ENCODE data around the gene RAE1. TPM values are rescaled to one million over a fixed set of nuclear protein-coding genes. Genes with fewer than 3 reads are reported as not detected.

The RAE1 gene
- total and polyA plus RNA-seq, 12 donors, result 8.8 to 46.9 (median 22.5) TPM

DNA sequence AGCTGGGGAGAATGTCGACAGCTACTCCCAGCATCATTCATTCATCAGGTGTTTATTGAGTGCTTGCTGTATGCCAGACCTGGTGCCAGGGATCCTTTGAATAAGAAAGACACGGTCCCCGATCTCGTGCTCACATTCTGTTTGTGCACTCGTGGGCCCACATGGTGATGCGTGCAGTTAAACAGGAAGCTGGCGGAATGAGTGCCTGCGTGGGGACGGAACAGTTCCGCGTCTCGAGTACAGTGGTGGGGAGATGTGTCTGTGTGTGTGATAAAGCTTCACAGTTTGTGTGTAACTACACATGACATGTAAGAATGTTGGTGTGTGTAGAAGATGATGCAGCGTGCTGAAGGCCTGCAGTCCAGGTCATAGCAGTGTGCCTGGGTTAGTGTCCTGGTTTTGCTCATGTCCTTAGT, 46.6 kb downstream of the RAE1 start:
- intact Hi-C loops (cut with DNase I), result no loop called here

GRCh38 chr20:57398231-57398821, 47.3 kb downstream of the RAE1 start:
- Histone ChIP-seq H3K4me3 (no peak overlapping the region), H3K27me3 (no peaks in the 10 kb centered on the region), H3K9me3 (replicated peaks in 1 of 3) (no peaks in the 10 kb centered on the region), H3K36me3 (replicated peaks in 1 of 2) (peaks cover 0 to 4% of the 10 kb centered on the region in 2 donors), H3K4me1 (replicated peaks in 1 of 2) (peaks cover 15 to 48% of the 10 kb centered on the region in 2 donors), H3K27ac (peak overlapping the region in 1 of 5 donors; percentile 16)
- TF ChIP-seq, protein P1, sequence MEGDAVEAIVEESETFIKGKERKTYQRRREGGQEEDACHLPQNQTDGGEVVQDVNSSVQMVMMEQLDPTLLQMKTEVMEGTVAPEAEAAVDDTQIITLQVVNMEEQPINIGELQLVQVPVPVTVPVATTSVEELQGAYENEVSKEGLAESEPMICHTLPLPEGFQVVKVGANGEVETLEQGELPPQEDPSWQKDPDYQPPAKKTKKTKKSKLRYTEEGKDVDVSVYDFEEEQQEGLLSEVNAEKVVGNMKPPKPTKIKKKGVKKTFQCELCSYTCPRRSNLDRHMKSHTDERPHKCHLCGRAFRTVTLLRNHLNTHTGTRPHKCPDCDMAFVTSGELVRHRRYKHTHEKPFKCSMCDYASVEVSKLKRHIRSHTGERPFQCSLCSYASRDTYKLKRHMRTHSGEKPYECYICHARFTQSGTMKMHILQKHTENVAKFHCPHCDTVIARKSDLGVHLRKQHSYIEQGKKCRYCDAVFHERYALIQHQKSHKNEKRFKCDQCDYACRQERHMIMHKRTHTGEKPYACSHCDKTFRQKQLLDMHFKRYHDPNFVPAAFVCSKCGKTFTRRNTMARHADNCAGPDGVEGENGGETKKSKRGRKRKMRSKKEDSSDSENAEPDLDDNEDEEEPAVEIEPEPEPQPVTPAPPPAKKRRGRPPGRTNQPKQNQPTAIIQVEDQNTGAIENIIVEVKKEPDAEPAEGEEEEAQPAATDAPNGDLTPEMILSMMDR (IDR thresholded peaks at IDR 0.05), result no peak
- no peak for TF ChIP-seq POLR2A (IDR thresholded peaks at IDR 0.05)
- intact Hi-C loops (cut with DNase I), result no loop called here
- WGBS, 4 donors, result 70 to 86% (median 77%) methylated on average over 9 to 27 of the region's 27 CpGs
- peak in 1 of 7 donors; percentile 62 for DNase-seq

More for the DNA sequence above, 46.6 kb downstream of the RAE1 start:
- Histone ChIP-seq H3K27me3 (no peaks in the 10 kb centered on the region), H3K4me3 (no peak overlapping the region), H3K9me3 (replicated peaks in 1 of 3) (no peaks in the 10 kb centered on the region), H3K27ac (peak overlapping the region in 1 of 5 donors; percentile 10), H3K4me1 (replicated peaks in 1 of 2) (peaks cover 19 to 54% of the 10 kb centered on the region in 2 donors), H3K36me3 (replicated peaks in 1 of 2) (peaks cover 0 to 4% of the 10 kb centered on the region in 2 donors)
- DNase-seq, result peak in 1 of 7 donors; percentile 64
- TF ChIP-seq, protein P1 (IDR thresholded peaks at IDR 0.05), result no peak
- TF ChIP-seq POLR2A (IDR thresholded peaks at IDR 0.05), result no peak
- WGBS, 4 donors, result 65 to 77% (median 69%) methylated on average over 13 of the region's 13 CpGs

GRCh38 chr20:57398901-57399535, 48.0 kb downstream of the RAE1 start:
- Histone ChIP-seq H3K36me3 (replicated peaks in 1 of 2) (peaks cover 0 to 4% of the 10 kb centered on the region in 2 donors), H3K4me1 (replicated peaks in 1 of 2) (peaks cover 15 to 48% of the 10 kb centered on the region in 2 donors), H3K27ac (peak overlapping the region in 1 of 5 donors; percentile 16), H3K4me3 (no peak overlapping the region), H3K27me3 (no peaks in the 10 kb centered on the region), H3K9me3 (replicated peaks in 1 of 3) (no peaks in the 10 kb centered on the region)
- TF ChIP-seq, protein P1 (IDR thresholded peaks at IDR 0.05), result no peak
- TF ChIP-seq POLR2A (IDR thresholded peaks at IDR 0.05), result no peak
- no peak for DNase-seq
- intact Hi-C loops (cut with DNase I), result no loop called here
- 72 to 80% (median 75%) methylated on average over 4 to 13 of the region's 13 CpGs for WGBS, 4 donors

DNA sequence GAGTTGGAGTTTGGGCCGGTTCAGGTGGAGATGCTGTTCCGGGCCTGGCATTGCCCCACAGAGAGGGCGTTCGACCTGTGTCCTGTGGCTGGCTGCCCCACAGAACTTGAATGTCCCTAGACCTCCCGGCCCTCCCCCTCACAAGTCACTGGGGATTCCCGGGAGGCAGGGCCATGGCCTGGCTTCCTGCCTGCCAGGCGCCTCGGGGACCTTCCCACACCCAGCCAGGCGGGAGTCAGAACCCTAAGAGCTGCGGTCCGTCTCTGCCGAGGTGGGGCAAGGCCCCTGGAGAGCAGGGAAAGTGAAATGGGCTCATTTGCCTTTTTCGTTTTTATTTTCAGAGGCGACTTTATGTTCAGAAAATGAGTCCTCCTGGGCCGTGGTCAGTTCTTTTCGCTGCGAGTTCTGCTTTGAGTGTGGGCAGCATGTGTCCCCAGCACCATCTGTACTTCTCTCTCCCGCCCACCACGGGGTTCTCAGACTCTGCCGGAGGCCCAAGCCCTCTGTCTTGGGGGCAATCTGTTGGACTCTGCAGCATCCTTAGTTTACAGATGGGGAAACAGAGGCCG, 48.6 kb downstream of the RAE1 start:
- TF ChIP-seq, protein P1 (IDR thresholded peaks at IDR 0.05), result no peak
- no peak for TF ChIP-seq POLR2A (IDR thresholded peaks at IDR 0.05)
- Histone ChIP-seq H3K9me3 (replicated peaks in 1 of 3) (no peaks in the 10 kb centered on the region), H3K36me3 (replicated peaks in 1 of 2) (peaks cover 0 to 4% of the 10 kb centered on the region in 2 donors), H3K4me3 (no peak overlapping the region), H3K4me1 (replicated peaks in 1 of 2) (peaks cover 15 to 48% of the 10 kb centered on the region in 2 donors), H3K27ac (no peak overlapping the region), H3K27me3 (no peaks in the 10 kb centered on the region)
- peak in 3 of 7 donors; percentile 15 to 40 (median 32) for DNase-seq
- intact Hi-C loops (cut with DNase I), result no loop called here
- 57 to 76% (median 59%) methylated on average over 15 to 21 of the region's 21 CpGs for WGBS, 4 donors
